HTERT RPE-1 (cell line): ENCODE measurements around the gene MCAT.

ENCODE experiments used
- in situ Hi-C: fragments of 300-500 bp; cut with MboI; formaldehyde crosslinking; loops from 4 replicates; pipeline ENCODE4 v1.14.3; 2020; ENCODE audit warnings: low sequenced_read_pairs

MCAT gene

DNA sequence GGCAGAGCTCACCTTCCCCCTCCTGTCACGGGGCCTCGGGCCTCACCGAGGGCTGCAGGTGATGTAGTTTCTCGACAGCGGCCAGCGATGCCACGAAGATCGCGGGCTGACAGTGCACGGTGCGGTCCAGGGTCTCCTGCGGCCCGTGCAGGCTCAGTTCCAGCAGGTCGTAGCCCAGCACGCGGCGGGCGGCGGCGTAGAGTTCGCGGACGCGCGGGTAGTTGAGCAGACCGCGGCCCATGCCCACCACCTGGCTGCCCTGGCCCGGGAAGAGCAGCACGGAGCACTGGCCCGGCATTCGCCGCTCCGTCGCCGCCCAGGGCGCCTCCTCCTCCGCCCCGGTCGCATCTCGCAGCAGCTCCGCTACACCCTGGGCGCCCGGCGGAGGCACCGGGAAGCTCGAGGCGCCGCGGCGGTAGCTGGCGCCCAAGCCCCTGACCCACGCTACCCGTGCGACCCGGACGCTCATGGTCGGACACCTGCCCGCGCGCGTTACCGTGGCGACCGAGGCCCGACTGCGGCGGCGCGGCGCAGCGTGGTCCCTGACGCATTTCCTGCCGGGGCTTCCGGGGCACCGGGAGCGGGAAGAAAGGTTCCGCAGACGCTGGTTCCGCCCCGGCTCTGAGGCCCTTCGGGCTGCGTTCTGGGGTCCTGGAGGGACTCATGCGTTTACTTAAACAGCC is at the start of gene MCAT:
Gene MCAT, minus strand, starts transcription at position 519 of the 683 bp plus-strand sequence. Its CDS starts 50 bp downstream, at position 469.
- in situ Hi-C loops, result no loop called here

DNA sequence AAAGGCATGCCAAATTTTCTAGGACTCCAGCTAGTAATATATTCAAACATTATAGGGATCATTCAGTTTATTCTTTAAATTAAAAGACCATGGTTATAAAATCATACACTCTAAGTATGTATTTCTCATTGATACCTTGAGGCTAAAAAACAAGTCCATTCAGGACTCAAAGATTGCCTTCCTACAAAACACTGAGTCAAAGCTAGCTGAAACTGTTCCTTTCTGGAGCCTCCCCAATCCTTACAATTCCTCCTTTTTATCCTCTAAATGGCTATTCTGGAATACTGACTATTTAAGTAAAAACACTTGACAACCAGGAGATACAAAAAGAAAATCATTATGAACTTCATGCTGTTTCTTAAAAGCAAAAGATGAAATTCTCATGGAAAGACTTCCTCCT is 48.6 kb upstream of the MCAT start:
- in situ Hi-C loops, result no loop called here

DNA sequence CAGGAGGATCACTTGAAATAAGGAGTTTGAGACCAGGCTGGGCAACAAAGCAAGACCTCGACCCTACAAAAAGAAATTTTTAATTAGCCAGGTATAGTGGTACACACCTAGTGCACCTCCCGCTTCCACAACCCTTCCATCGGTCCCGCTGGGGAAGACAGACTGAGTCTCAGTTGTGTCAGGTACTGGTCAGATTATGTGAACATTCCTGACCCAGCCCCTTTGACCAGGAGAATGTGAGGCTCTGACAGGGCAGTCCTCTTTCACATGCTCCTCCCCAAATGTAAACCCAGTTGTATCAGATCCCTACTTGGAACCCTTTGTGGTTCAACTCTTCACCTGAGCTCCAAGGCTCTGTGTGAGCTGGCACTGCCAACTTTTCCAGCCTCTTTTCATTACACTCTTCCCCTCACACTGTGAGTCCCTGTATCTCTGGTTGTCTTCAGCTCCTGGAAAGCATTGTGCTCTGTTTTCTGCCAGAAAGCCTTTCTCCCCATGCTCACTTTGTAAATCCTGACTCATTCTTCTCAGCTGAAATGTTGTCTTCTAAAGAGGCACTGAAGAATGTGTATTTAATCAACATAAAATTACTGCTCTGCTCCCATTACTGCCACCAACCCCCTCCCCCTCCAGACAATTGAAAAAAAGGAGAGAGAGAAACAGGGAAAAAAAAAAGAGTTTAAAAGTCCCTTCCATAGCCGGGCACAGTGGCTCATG is 45.8 kb upstream of the MCAT start:
- in situ Hi-C loops, result no loop called here

GRCh38 chr22:43187171-43188099 is 44.2 kb upstream of the MCAT start:
- in situ Hi-C loops, result no loop called here

DNA sequence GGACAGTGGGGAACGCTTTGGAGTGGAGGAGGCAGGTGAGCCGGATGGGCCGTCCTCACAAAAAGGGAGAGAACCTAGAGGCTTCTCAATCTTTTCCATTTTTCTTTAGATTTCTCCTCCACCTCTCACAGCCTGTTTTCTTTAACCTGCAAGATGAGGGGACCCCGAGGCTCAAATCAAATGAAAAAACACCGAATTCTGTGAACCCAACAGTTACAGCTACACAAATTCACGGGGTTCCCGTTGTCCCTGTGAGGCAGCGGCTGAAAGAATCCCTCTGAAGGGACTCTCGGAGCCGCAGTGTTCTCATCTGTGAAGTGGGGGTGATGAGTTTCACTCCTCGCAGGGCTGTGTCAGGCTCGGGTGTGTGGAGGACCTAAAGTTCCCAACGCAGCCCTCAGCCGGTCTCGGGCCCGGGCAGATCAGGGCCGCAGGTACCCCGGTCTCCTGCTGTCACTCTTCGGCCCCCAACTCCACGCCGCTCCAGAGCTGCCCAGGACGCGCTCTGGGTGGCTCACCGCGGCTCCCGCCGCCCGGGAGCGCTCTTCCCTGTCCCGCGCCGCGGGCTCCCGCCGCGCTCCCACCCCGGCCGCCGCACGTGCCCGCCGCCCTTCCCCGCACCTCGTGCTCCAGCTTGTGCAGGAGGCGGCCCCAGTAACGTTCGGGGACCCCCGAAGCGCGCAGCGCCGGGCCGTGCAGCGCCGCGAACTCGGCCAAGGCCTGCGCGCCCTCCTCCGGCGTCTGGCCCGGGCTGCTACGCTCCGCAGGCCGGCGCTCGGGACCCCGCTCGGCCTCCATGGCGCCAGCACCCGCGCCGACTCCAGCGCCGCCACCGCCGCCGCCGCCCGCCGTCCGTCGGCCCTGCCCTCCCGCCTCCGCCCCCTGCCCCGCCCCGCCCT is 43.3 kb upstream of the MCAT start, which contains the start of gene TTLL12:
Gene TTLL12, minus strand, starts transcription at position 863 of the 899 bp plus-strand sequence. Its CDS starts 65 bp downstream, at position 798.
- in situ Hi-C loops, result no loop called here

- in situ Hi-C loops, result no loop called here
These were observed 42.7 kb upstream of the MCAT start for GRCh38 chr22:43185860-43186261.

DNA sequence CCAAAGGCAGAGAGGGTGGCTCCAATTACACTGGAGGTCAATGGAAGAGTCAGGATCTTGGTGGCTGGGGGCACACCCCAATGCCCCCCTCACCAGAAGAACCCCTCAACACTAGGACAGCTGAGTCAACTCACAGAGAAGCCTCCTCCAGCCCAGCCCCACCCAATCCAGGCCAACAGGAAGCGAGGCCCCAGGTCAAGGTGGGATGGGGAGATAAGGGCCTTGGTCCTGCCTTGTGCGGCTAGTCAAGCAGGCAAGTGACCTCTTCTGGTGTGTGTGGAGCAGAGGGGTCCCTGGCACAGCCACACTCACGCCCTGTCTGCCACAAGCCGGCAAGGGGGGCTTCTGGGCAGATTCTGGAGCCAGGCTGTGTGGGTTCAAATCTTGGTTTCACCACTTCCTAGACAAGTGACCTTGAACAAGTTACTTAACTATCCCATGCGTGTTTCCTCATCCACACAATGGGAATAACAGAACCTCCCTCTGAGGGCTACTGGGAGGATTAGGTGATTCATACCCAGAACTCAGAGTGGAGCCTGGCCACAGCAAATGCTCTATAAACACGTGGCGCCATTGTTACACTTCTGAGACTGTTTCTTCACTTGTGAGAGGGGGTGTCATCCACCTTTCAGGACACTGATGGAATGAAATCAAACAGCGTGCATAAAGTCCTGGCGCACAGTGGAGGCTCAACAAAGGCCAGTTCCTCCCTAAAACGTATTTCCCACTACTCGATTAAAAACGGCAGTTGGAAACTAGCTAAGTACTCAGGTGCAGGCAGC is 40.5 kb upstream of the MCAT start:
- in situ Hi-C loops, result no loop called here

DNA sequence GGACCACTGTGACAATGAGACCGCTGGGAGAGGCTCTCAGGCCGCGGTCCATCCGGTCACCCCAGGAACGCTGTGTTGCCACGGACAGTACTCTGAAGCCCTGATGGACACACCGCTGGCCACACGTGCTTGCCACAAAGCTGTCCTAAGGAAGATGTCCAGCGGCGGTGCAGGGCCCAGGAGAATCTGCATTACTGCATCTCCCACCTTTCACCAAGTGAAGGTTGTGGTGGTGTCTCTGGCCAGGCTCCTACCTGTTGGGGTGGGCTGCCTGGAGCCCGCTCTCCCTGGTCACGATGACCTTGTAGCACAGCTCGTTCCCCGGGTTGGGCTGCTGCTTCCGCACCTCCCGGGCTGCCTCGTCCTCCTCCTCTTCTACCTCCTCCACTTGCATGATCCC is 39.5 kb upstream of the MCAT start:
- in situ Hi-C loops, result no loop called here

GRCh38 chr22:43182118-43182517 is 38.9 kb upstream of the MCAT start:
- in situ Hi-C loops, result no loop called here

DNA sequence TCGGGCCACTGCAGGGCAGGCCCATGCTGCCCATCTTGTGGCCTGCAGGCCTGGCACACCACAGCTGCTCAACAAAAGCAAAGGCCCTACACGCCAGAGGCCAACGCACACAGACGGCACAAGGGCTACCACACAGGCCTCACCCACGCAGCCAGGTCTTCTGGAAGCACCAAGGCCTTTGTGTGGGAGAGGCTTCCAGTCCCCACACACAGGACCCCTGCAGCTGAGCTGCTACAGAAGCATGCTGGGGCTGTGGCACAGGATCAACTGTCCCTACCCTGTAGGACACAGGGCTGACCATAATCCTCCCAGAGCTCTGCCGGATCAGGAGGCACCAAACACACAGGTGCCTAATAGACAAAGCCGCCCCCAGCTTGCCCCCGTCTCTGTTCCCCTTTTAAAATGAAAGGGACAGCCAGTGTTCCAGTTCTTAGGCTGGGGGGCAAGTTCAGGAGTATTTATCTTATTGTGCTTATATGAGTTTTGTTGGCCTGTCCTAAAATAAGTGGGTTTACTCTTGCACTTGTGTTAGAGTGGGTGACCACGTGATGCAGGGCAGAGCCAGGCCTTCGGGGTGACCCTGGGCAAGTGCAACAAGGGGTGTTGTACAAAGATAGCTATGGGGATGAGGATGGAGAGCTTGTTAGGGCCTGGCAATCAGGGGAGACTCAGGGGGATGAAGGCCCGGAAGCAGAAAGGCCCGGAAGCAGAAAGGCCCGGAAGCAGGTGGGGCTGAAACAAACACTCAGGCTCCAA is 38.3 kb upstream of the MCAT start:
- in situ Hi-C loops, result no loop called here

- in situ Hi-C loops, result no loop called here
These were observed 37.5 kb upstream of the MCAT start for GRCh38 chr22:43180670-43181069.

DNA sequence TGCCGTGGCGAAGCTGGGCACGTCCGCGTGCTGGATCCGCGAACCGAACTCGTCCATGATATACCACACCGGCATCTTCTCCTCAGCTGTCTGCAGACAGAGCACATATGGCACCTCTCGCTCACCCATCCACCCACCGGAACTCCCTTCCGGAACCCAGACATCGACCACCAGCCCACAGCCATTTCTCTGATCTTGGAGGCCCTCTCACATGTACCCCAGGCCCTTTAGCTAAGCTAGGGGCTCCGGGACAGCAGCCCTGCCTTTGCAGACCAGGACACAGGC is 36.7 kb upstream of the MCAT start:
- in situ Hi-C loops, result no loop called here

GRCh38 chr22:43179146-43179910 is 36.1 kb upstream of the MCAT start:
- in situ Hi-C loops, result no loop called here

DNA sequence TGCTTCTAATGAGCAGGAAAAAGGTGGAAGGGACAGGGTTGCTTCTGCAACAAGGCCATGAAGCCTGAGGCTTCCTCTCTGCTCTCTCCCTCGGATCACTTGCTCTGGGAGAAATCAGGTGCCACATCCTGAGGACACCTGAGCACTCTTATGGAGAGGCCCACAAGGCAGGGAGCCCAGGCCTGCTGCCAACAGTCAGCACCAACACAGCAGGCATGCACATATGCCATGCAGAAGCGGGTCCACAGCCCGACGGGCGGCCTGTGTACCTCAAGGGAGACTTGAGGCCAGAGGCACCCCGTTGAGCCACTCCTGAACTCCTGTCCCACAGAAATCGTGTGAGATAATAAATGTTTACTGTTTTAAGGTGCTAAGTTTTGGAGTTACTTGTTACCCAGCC is 34.3 kb upstream of the MCAT start:
- in situ Hi-C loops, result no loop called here

DNA sequence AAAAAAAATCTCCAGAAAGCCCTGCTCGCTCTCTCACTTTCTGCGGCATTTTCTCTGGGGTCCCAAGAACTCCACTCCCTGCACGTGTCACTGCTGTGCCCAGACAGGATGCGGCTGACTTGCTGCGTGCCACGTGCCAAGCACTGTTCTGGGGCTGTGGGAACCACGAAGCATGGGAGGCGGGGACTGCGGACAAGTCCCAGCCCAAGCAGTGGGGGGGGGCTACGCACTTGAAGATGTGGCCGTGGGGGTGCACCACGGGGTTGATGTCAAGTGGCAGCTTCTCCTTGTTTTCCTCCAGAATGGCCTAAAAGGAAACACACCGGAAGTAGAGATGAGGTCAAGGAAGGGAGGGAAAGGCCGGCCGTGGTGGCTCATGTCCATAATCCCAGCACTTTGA is 32.9 kb upstream of the MCAT start:
- in situ Hi-C loops, result no loop called here

GRCh38 chr22:43174941-43175531 is 31.8 kb upstream of the MCAT start:
- in situ Hi-C loops, result no loop called here

- in situ Hi-C loops, result no loop called here
These were observed 30.9 kb upstream of the MCAT start for GRCh38 chr22:43173976-43174720.
